ENCODE data around the gene SEC14L1.
A peak's percentile ranks its signal among the peaks of the same experiment; 100 is the strongest.

Gene SEC14L1

DNA sequence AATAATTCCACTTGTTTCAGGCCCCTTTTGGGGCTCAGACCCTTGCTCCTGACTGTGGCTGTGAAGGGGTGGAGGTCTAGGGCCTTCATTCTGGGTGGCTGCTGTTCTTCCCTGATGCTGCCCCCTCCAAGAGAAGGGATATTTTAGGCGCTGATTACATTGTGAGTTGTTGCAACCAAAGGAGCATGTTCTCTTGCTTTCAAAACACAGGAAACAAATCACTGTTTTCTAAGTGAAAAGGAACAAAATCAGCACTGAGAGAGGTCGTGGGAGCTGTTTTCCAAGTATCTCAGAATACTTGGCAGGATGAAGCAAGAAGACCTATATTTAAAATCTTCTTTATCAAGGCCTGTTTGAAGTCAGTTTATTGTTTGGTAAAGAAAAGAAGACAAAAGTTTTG lies 25.3 kb upstream of the SEC14L1 start:
- Histone ChIP-seq H2BK5ac (ENCODE audit: low read depth, low read length, poor library complexity, severe bottlenecking) (no peak overlapping the region), H3K4me1 (ENCODE audit: control insufficient read depth, insufficient read depth, low read depth, low read length) (peaks cover 2% of the 10 kb centered on the region), H3K23ac (ENCODE audit: low read length in 2 of 2) (no peak overlapping the region), H3K4ac (ENCODE audit: low read depth in 1 of 2, low read length in 2 of 2) (no peak overlapping the region), H2AK5ac (ENCODE audit: low read length, severe bottlenecking) (peak overlapping the region; percentile 53), H3K4me3 (ENCODE audit: insufficient read depth in 1 of 2, low read depth in 1 of 2, low read length in 2 of 2) (no peak overlapping the region), H3K4me2 (ENCODE audit: low read length, poor library complexity, severe bottlenecking) (no peak overlapping the region), H3K27ac (ENCODE audit: low read length, poor library complexity, severe bottlenecking) (no peak overlapping the region), H3K9me3 (ENCODE audit: control insufficient read depth, low read length) (no peaks in the 10 kb centered on the region), H3K27me3 (ENCODE audit: control insufficient read depth in 1 of 2, insufficient read depth in 1 of 2, low read length in 2 of 2) (no peaks in the 10 kb centered on the region), H2BK12ac (ENCODE audit: low read length in 2 of 2) (no peak overlapping the region), H4K8ac (ENCODE audit: low read length) (no peak overlapping the region), H2BK120ac (ENCODE audit: low read depth, low read length) (no peak overlapping the region), H3K9ac (ENCODE audit: low read length) (no peak overlapping the region), H2AFZ (ENCODE audit: low read depth, low read length) (no peak overlapping the region), H2BK15ac (ENCODE audit: low read depth, poor library complexity, severe bottlenecking) (no peak overlapping the region), H3K79me1 (replicated peaks; ENCODE audit: low read length, poor library complexity, severe bottlenecking) (no peaks in the 10 kb centered on the region), H3K14ac (ENCODE audit: low read length in 2 of 2) (no peak overlapping the region), H4K91ac (ENCODE audit: low read length) (no peak overlapping the region), H3K36me3 (ENCODE audit: control insufficient read depth in 1 of 2, insufficient read depth in 2 of 2, low read depth in 1 of 2, low read length in 2 of 2) (no peaks in the 10 kb centered on the region), H3K18ac (ENCODE audit: low read depth in 1 of 2, low read length in 2 of 2) (peak overlapping the region in 1 of 2 experiments; percentile 76)
- 40% methylated on average over 1 of the region's 2 CpGs for WGBS
- peak; percentile 50 for DNase-seq

DNA sequence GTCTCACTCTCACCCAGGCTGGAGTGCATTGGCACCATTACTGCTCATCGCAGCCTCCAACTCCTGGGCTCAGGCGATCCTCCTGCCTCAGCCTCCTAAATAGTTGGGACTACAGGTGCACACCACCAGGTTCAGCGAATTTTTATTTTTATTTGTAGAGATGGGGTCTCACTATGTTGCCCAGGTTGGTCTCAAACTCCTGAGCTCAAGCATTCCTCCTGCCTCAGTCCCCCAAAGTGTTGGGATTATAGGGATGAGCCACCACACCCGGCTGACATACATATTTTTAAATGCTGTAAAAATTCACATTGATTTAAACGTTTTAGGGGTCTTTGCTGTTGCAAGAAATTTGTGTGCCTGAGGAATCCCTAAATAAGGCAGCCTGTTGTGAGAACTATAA lies 24.8 kb upstream of the SEC14L1 start:
- Histone ChIP-seq H2BK5ac (ENCODE audit: low read depth, low read length, poor library complexity, severe bottlenecking) (no peak overlapping the region), H3K18ac (ENCODE audit: low read depth in 1 of 2, low read length in 2 of 2) (no peak overlapping the region), H3K9ac (ENCODE audit: low read length) (no peak overlapping the region), H3K4me2 (ENCODE audit: low read length, poor library complexity, severe bottlenecking) (no peak overlapping the region), H3K27me3 (ENCODE audit: control insufficient read depth in 1 of 2, insufficient read depth in 1 of 2, low read length in 2 of 2) (no peaks in the 10 kb centered on the region), H3K79me1 (replicated peaks; ENCODE audit: low read length, poor library complexity, severe bottlenecking) (no peaks in the 10 kb centered on the region), H2AK5ac (ENCODE audit: low read length, severe bottlenecking) (no peak overlapping the region), H2AFZ (ENCODE audit: low read depth, low read length) (no peak overlapping the region), H3K4me3 (ENCODE audit: insufficient read depth in 1 of 2, low read depth in 1 of 2, low read length in 2 of 2) (no peak overlapping the region), H2BK15ac (ENCODE audit: low read depth, poor library complexity, severe bottlenecking) (no peak overlapping the region), H4K91ac (ENCODE audit: low read length) (no peak overlapping the region), H3K36me3 (ENCODE audit: control insufficient read depth in 1 of 2, insufficient read depth in 2 of 2, low read depth in 1 of 2, low read length in 2 of 2) (no peaks in the 10 kb centered on the region), H2BK12ac (ENCODE audit: low read length in 2 of 2) (no peak overlapping the region), H3K23ac (ENCODE audit: low read length in 2 of 2) (no peak overlapping the region), H3K9me3 (ENCODE audit: control insufficient read depth, low read length) (no peaks in the 10 kb centered on the region), H3K27ac (ENCODE audit: low read length, poor library complexity, severe bottlenecking) (no peak overlapping the region), H4K8ac (ENCODE audit: low read length) (no peak overlapping the region), H3K4me1 (ENCODE audit: control insufficient read depth, insufficient read depth, low read depth, low read length) (peaks cover 4% of the 10 kb centered on the region), H3K14ac (ENCODE audit: low read length in 2 of 2) (no peak overlapping the region), H3K4ac (ENCODE audit: low read depth in 1 of 2, low read length in 2 of 2) (no peak overlapping the region), H2BK120ac (ENCODE audit: low read depth, low read length) (peak overlapping the region; percentile 49)
- DNase-seq: no peak
- WGBS: 97% methylated on average over 4 of the region's 5 CpGs

DNA sequence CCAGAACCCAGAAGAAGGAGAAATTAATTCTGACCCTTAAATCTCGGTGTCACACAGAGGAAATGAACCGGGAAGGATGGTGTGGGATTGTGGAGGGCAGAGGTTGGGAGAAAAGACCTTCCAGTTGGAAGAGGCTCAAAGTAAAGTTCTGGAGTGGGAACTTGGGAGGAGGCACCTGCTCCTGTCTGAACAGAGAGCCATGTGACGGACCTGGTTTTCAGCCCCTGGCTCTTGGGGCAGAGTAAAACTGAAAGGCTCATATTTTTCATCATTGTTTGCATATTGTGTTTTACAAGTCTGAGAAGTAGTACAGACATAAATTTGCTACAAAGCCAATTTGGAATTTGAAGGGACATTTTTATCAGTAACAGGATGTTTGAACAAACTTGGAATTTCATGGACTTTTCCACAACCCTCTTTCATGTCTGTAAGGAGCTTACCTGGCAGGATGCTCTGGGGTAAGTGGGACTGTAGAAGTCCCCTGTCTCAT lies 24.4 kb upstream of the SEC14L1 start:
- Histone ChIP-seq H2BK15ac (ENCODE audit: low read depth, poor library complexity, severe bottlenecking) (no peak overlapping the region), H4K91ac (ENCODE audit: low read length) (no peak overlapping the region), H2BK12ac (ENCODE audit: low read length in 2 of 2) (peak overlapping the region in 1 of 2 experiments; percentile 45), H3K18ac (ENCODE audit: low read depth in 1 of 2, low read length in 2 of 2) (peak overlapping the region in 1 of 2 experiments; percentile 70), H3K4ac (ENCODE audit: low read depth in 1 of 2, low read length in 2 of 2) (no peak overlapping the region), H3K14ac (ENCODE audit: low read length in 2 of 2) (no peak overlapping the region), H3K36me3 (ENCODE audit: control insufficient read depth in 1 of 2, insufficient read depth in 2 of 2, low read depth in 1 of 2, low read length in 2 of 2) (no peaks in the 10 kb centered on the region), H2BK120ac (ENCODE audit: low read depth, low read length) (no peak overlapping the region), H3K4me1 (ENCODE audit: control insufficient read depth, insufficient read depth, low read depth, low read length) (peaks cover 4% of the 10 kb centered on the region), H2AK5ac (ENCODE audit: low read length, severe bottlenecking) (no peak overlapping the region), H3K79me1 (replicated peaks; ENCODE audit: low read length, poor library complexity, severe bottlenecking) (no peaks in the 10 kb centered on the region), H3K23ac (ENCODE audit: low read length in 2 of 2) (no peak overlapping the region), H2BK5ac (ENCODE audit: low read depth, low read length, poor library complexity, severe bottlenecking) (no peak overlapping the region), H3K4me3 (ENCODE audit: insufficient read depth in 1 of 2, low read depth in 1 of 2, low read length in 2 of 2) (no peak overlapping the region), H2AFZ (ENCODE audit: low read depth, low read length) (no peak overlapping the region), H3K4me2 (ENCODE audit: low read length, poor library complexity, severe bottlenecking) (no peak overlapping the region), H3K9ac (ENCODE audit: low read length) (no peak overlapping the region), H3K27ac (ENCODE audit: low read length, poor library complexity, severe bottlenecking) (no peak overlapping the region), H3K9me3 (ENCODE audit: control insufficient read depth, low read length) (no peaks in the 10 kb centered on the region), H4K8ac (ENCODE audit: low read length) (peak overlapping the region; percentile 28), H3K27me3 (ENCODE audit: control insufficient read depth in 1 of 2, insufficient read depth in 1 of 2, low read length in 2 of 2) (no peaks in the 10 kb centered on the region)
- 89% methylated on average over 3 of the region's 3 CpGs for WGBS
- DNase-seq: no peak

DNA sequence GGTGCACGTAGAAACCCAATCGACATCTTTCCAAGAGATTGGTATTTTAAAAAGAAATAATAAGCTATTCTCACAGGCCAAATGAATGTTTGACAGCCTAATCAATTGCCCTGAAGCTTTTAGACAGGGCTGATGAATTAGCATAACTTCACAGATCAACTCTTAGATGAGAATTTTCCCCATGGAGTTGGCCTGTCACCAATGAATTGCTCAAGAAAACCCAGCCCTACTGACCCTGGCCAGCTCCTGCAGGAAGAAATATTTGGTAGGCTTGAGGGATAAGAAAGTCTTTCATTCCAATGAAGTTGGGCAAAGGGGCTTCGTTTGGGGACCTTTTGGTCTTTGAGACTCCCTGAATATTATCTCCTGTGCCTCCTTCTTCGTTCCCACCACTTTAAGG lies 23.4 kb upstream of the SEC14L1 start:
- WGBS: 88% methylated on average over 2 of the region's 4 CpGs
- Histone ChIP-seq H2BK15ac (ENCODE audit: low read depth, poor library complexity, severe bottlenecking) (no peak overlapping the region), H2AFZ (ENCODE audit: low read depth, low read length) (no peak overlapping the region), H3K23ac (ENCODE audit: low read length in 2 of 2) (no peak overlapping the region), H2BK12ac (ENCODE audit: low read length in 2 of 2) (no peak overlapping the region), H4K8ac (ENCODE audit: low read length) (no peak overlapping the region), H2BK120ac (ENCODE audit: low read depth, low read length) (no peak overlapping the region), H3K4me3 (ENCODE audit: insufficient read depth in 1 of 2, low read depth in 1 of 2, low read length in 2 of 2) (no peak overlapping the region), H3K9me3 (ENCODE audit: control insufficient read depth, low read length) (no peaks in the 10 kb centered on the region), H3K4ac (ENCODE audit: low read depth in 1 of 2, low read length in 2 of 2) (peak overlapping the region; percentile 24 to 54), H3K27me3 (ENCODE audit: control insufficient read depth in 1 of 2, insufficient read depth in 1 of 2, low read length in 2 of 2) (no peaks in the 10 kb centered on the region), H3K9ac (ENCODE audit: low read length) (no peak overlapping the region), H2BK5ac (ENCODE audit: low read depth, low read length, poor library complexity, severe bottlenecking) (no peak overlapping the region), H3K36me3 (ENCODE audit: control insufficient read depth in 1 of 2, insufficient read depth in 2 of 2, low read depth in 1 of 2, low read length in 2 of 2) (no peaks in the 10 kb centered on the region), H2AK5ac (ENCODE audit: low read length, severe bottlenecking) (no peak overlapping the region), H3K18ac (ENCODE audit: low read depth in 1 of 2, low read length in 2 of 2) (no peak overlapping the region), H3K14ac (ENCODE audit: low read length in 2 of 2) (no peak overlapping the region), H3K27ac (ENCODE audit: low read length, poor library complexity, severe bottlenecking) (no peak overlapping the region), H3K4me2 (ENCODE audit: low read length, poor library complexity, severe bottlenecking) (no peak overlapping the region), H4K91ac (ENCODE audit: low read length) (no peak overlapping the region), H3K4me1 (ENCODE audit: control insufficient read depth, insufficient read depth, low read depth, low read length) (peaks cover 8% of the 10 kb centered on the region), H3K79me1 (replicated peaks; ENCODE audit: low read length, poor library complexity, severe bottlenecking) (no peaks in the 10 kb centered on the region)
- no peak for DNase-seq

All from mesenchymal stem cell (in vitro differentiated cells and primary cell).